ENCODE data around the gene JADE2.

JADE2 gene

GRCh38 chr5:134527156-134527960, 1.9 kb downstream of the JADE2 start:
- TF ChIP-seq CTCF (conservative IDR thresholded peaks at IDR 0.05; ENCODE audit: low read length) = peak; percentile 55
- H3K4me3 ChIP-seq (ENCODE audit: low read length) = peak overlapping the region; percentile 87
- DNase-seq (ENCODE audit: low read depth) = peak; percentile 85

- DNase-seq (ENCODE audit: low read depth) = no peak
- H3K4me3 ChIP-seq (ENCODE audit: low read length) = peak overlapping the region; percentile 87
- TF ChIP-seq CTCF (conservative IDR thresholded peaks at IDR 0.05; ENCODE audit: low read length) = no peak
Observed at GRCh38 chr5:134527961-134528424, 2.5 kb downstream of the JADE2 start.

GRCh38 chr5:134528556-134528955, 3.1 kb downstream of the JADE2 start:
- no peak for TF ChIP-seq CTCF (conservative IDR thresholded peaks at IDR 0.05; ENCODE audit: low read length)
- H3K4me3 ChIP-seq (ENCODE audit: low read length) = no peak overlapping the region
- DNase-seq (ENCODE audit: low read depth) = no peak

- no peak for TF ChIP-seq CTCF (conservative IDR thresholded peaks at IDR 0.05; ENCODE audit: low read length)
- no peak for DNase-seq (ENCODE audit: low read depth)
- no peak overlapping the region for H3K4me3 ChIP-seq (ENCODE audit: low read length)
Observed at GRCh38 chr5:134529460-134529859, 4.0 kb downstream of the JADE2 start.

GRCh38 chr5:134530301-134531077, 5.0 kb downstream of the JADE2 start:
- DNase-seq (ENCODE audit: low read depth) = peak; percentile 46
- no peak overlapping the region for H3K4me3 ChIP-seq (ENCODE audit: low read length)
- TF ChIP-seq CTCF (conservative IDR thresholded peaks at IDR 0.05; ENCODE audit: low read length) = no peak

- TF ChIP-seq CTCF (conservative IDR thresholded peaks at IDR 0.05; ENCODE audit: low read length) = no peak
- peak; percentile 71 for DNase-seq (ENCODE audit: low read depth)
- H3K4me3 ChIP-seq (ENCODE audit: low read length) = no peak overlapping the region
Observed at GRCh38 chr5:134533115-134533815, 7.8 kb downstream of the JADE2 start.

Data from AG10803 (cell line).